ENCODE results near the gene CFAP299. TPM values are rescaled to one million over a fixed set of nuclear protein-coding genes. Genes with fewer than 3 reads are reported as not detected.
"Not testable (repeated sequence)": the region's sequence is repeated elsewhere in the genome, so short reads cannot be mapped to it uniquely, and the experiment has no call there.

The CFAP299 gene
- total RNA-seq, 4 donors from 2014 or later: 1.2 TPM; not detected in 3

- H3K27me3 ChIP-seq: peaks cover 0 to 5% of the 10 kb centered on the region in 2 donors
- TF ChIP-seq POLR2A (IDR thresholded peaks at IDR 0.05) (no peak), CTCF (IDR thresholded peaks at IDR 0.05) (no peak)
Observed at GRCh38 chr4:80680934-80681333, 345.4 kb downstream of the CFAP299 start.

GRCh38 chr4:80685214-80685613, 349.7 kb downstream of the CFAP299 start:
- no peak for TF ChIP-seq CTCF (IDR thresholded peaks at IDR 0.05)
- no peak for TF ChIP-seq POLR2A (IDR thresholded peaks at IDR 0.05)
- H3K36me3 ChIP-seq: no peaks in the 10 kb centered on the region
- intact Hi-C loops (cut with DNase I; ENCODE audit: low total_unique reads): no loop called here
- no peaks in the 10 kb centered on the region for H3K27me3 ChIP-seq
- no peak overlapping the region for H3K27ac ChIP-seq
- no peaks in the 10 kb centered on the region for H3K9me3 ChIP-seq
- no peaks in the 10 kb centered on the region for H3K4me1 ChIP-seq
- DNase-seq: no peak
- H3K4me3 ChIP-seq: no peak overlapping the region

More at GRCh38 chr4:80680934-80681333, 345.4 kb downstream of the CFAP299 start:
- DNase-seq: no peak
- Histone ChIP-seq H3K4me3 (no peak overlapping the region), H3K9me3 (no peaks in the 10 kb centered on the region), H3K4me1 (no peaks in the 10 kb centered on the region), H3K27ac (no peak overlapping the region), H3K36me3 (no peaks in the 10 kb centered on the region)
- intact Hi-C loops (cut with DNase I; ENCODE audit: low total_unique reads): no loop called here

GRCh38 chr4:80687736-80688135, 352.2 kb downstream of the CFAP299 start:
- H3K9me3 ChIP-seq; DNase-seq; intact Hi-C loops (cut with DNase I; ENCODE audit: low total_unique reads): not testable (repeated sequence)

GRCh38 chr4:80694171-80694570, 358.6 kb downstream of the CFAP299 start:
- H3K27me3 ChIP-seq: no peaks in the 10 kb centered on the region
- no peaks in the 10 kb centered on the region for H3K4me1 ChIP-seq
- no peak overlapping the region for H3K27ac ChIP-seq
- H3K9me3 ChIP-seq: no peaks in the 10 kb centered on the region
- H3K36me3 ChIP-seq: no peaks in the 10 kb centered on the region
- H3K4me3 ChIP-seq: no peak overlapping the region
- no peak for DNase-seq
- intact Hi-C loops (cut with DNase I; ENCODE audit: low total_unique reads): no loop called here
- no peak for TF ChIP-seq POLR2A (IDR thresholded peaks at IDR 0.05)
- TF ChIP-seq CTCF (IDR thresholded peaks at IDR 0.05): no peak

More at GRCh38 chr4:80687736-80688135, 352.2 kb downstream of the CFAP299 start:
- not testable (repeated sequence) for H3K4me3 ChIP-seq, H3K36me3 ChIP-seq, H3K27ac ChIP-seq, H3K27me3 ChIP-seq, H3K4me1 ChIP-seq

DNA sequence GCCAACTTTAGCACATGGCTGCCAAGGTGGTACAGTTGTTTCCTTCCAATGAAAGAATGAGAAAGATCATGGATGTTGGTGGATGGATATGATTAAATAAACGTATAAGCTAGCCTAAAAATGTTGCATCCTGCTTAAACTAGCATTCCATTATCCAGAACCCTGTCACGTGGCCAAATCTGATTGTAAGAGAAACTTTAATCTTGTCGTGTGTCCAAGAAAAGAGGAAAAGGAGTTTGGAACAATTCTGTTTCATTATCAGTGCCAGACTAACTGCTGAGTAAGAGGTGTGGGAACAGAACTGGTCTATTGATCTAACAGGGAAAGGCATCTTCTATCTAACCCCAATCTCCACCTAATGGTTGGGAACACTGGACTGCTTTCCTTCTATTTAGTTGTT, 369.8 kb downstream of the CFAP299 start:
- Histone ChIP-seq H3K36me3 (no peaks in the 10 kb centered on the region), H3K4me3 (no peak overlapping the region), H3K27ac (no peak overlapping the region), H3K27me3 (no peaks in the 10 kb centered on the region), H3K9me3 (no peaks in the 10 kb centered on the region), H3K4me1 (no peaks in the 10 kb centered on the region)
- intact Hi-C loops (cut with DNase I; ENCODE audit: low total_unique reads): no loop called here
- no peak for TF ChIP-seq POLR2A (IDR thresholded peaks at IDR 0.05)
- no peak for TF ChIP-seq CTCF (IDR thresholded peaks at IDR 0.05)
- DNase-seq: no peak
